Stimulated activated CD4-positive, alpha-beta T cell treated with anti-CD3 and anti-CD28 coated beads, Interleukin-12 subunit alpha, Interleukin-12 subunit beta, amount 100 ng/mL, for 4 hours (primary cell): ENCODE data around the gene PDE1C.

Source experiments
- DNase-seq: peaks from one replicate; pipeline ENCODE4 v3.0.0-alpha.2; 2020

PDE1C gene

DNA sequence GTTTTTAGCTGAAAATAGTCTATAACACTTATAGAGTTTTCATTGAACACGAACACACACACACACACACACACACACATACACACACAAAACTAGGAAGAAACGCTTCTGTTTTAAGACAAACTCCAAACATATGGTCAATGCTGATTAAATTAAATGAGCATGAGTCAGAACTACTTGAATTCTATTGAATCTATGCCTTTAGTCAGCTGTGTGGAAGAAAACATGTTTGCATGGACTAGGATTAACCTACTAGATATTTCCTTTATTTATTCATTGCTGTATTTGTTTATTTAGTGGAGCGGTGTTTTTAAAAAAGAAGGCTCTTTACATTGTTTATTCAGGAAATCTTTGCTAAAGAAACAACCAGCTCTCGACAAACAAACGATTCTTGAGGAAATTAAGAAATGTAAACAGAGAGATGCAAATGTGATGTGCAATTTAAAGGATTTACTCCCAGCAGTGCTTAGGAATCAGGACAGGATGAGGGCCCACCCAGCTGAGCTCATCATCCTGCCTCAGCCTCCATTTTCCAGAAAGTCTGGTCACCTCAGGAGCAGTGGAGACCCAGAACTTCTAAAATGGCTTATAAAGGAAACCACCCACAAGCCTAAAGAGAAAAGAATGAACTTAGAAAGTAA, 83.2 kb downstream of the PDE1C start:
- no peak for DNase-seq

DNA sequence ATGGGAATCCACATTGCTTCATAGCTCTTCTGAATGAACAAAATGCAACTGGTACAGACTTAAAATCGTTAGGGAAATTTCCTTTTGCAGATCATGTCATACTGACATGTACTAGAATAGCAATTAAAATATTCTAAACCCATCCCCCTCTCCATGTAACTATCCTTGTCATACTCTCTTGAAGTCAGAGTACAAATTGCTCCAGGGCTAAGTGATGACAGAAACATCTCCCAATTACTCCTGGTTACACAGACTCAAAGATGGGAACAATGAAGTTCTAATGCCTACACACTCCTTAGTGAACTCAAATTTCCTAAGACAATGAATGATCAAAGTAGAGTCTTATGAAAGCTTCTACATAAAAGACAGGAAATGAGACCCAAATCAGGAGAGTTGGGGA, 87.2 kb downstream of the PDE1C start:
- no peak for DNase-seq

DNA sequence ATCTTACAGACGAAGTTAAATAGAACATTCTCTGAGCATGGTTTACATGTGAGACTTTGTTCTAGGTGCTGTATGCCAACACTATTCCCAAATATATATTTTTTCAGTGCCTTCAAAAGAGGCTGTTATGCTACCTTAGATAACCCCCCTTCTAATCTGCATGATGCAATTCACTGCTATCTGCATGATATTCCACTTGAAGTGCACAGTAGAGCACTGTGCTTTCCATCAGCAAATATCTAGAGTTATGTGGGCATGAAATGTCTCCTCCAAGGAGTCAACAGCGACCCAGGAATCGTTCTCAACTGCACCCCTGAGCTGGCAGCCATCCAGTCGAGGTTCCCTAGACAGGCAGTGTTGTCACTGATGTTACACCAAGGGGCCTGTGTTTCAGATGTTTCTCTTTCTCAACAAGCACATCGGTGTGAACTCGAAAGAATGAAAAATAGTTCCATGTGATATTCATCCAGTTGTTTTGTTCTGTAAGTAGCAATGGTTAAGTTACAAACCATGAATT, 88.3 kb downstream of the PDE1C start:
- DNase-seq: no peak

DNA sequence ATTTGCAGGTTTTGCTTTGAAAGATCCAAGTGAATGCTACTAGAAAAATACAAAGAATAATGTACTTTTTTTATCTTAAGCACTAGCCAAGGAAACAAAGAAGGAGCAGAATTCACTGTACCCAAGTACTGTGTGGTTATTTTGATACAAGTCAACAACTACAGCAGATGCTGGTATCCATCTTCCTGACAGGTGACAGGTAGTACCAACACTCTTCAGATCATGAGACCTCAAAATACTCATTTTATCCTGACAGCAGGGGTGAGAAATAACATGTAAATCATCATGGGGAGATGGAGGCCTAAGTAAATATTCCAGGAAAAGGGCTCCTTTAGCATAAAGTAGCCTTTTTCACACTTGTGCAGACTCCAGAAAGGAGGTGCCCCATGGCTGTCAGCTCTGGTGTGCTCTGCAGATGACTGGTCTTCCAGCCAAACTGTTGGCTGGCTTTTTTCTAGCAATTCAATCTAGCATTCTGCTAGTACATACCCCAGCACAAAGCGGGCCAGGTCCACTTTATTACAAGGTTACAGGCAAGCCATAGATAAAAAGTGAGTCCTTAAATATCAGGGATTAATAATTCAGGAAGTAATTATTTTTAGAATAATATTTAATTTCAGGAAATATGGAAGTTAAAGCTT, 90.4 kb downstream of the PDE1C start:
- DNase-seq: no peak

DNA sequence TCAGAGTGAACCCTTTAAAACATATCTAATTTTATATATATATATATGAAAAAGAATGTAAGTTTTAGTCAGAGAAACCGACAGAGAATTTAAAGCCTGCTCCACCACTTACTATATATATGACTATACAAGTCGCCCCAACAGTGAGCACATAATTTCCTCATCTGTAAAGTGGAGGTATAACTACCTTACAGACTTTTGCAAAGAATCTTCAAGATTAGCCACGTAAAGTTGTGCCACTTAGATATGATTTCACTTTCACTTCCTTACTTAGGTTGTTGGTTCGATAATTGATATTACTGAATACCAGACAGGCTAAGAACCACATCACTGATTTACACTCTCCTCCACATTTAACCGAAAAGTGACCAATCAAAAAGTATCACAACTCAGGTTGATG, 94.7 kb downstream of the PDE1C start:
- DNase-seq: no peak

DNA sequence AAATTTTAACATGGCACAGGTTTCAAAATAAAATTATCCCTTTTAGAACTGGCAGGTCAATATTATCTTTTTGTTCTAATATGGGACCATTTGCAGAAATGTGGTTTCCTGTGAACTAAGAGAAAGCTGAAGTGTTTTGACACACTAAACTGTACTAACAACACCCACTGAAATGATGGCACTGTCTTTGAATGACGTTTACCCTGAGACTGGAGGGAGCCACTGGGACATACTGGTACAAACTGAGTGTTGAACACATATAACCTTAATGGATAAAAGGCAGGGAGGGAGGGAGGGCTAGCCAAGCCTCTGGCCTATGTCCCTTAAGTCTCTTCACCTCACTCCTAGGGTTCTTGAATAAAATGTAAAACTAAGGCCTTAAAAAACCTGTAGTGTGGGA, 95.9 kb downstream of the PDE1C start:
- no peak for DNase-seq

DNA sequence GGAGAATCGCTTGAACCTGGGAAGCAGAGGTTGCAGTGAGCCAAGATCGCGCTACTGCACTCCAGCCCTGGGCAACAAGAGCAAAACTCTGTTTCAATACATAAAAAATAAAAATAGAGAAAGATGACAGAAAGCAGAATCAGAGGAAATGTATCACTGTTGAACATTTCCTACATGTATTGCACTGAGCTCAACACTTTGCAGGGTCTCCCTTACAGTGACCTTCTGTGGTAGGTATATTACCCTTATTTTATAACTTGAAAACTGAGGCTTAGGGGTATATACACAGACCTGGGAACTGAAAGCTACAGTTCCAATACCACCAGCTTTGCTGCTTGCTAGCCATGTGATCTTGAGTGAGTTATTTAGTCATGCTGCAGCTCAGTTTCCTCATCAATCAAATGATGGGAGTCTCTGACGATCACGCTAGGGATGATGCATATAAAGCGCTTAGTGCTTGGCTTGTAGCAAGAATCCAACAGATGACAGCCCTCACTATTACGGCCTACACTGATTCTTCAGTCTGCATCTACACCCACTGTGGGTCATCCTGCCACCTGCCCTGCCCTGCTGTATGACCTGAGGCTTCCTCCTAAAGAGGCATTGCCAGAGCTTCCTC, 99.0 kb downstream of the PDE1C start:
- DNase-seq: no peak

DNA sequence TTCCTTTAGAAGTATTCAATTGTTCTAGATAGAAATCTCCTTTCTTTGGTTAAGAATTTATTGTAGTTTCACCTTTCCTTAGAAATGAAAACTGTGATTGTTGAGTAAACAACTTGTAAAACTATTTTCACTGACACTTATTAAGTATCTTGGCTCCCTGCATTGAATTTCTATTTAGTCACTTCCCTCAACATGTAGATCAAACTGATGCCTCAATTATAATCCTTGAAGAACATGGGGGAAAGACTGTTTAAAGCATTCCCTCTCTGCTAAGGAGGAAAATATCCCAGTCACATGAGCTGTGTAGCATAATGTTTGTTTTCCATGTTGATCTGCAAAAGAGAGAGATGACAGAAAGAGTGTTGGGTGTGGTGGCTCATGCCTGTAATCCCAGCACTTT, 99.7 kb downstream of the PDE1C start:
- no peak for DNase-seq

DNA sequence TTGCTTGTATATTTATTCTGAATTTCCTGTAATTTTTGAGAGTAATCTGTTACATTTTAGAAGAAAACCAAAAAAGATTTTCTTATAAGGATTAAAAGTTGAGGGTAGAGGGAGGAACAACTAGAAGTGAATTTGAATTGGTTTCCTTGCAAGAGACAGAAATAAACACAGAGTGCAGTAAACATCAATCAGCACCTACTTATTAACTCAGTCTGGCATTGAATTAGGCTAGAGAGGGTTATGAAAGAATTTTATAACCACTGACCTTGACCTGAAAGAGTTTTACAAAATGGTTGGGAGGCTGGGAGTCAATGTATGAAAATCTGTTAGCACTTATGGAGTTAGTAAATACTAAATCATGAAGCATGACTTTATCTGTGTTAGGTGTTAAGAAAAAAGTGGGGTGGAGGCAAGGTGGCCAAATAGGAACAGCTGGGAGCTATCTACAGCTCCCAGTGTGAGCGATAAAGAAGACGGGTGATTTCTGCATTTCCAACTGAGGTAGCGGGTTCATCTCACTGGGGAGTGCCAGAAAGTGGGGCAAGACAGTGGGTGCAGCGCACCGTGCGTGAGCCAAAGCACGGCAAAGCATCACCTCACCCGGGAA, 106.5 kb downstream of the PDE1C start:
- no peak for DNase-seq

DNA sequence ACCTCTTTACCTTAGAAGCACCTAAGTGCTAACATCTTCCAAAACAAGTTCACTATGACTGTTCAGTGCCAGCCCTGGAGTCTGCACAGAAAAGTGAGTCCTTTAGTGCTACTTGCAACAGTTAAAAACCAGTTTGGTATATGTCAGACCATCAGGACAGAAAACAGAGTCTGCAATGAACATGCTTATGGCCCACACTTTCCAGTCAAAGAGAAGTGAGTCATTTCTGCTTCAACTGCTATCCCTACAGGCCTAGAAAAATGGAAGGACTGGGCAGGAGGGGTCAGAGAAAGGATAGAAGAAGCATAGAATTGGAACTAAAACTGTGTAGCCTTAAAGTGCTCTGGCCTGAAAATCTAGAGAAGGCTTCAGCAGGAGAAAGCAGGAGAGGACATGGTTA, 108.0 kb downstream of the PDE1C start:
- DNase-seq: no peak

DNA sequence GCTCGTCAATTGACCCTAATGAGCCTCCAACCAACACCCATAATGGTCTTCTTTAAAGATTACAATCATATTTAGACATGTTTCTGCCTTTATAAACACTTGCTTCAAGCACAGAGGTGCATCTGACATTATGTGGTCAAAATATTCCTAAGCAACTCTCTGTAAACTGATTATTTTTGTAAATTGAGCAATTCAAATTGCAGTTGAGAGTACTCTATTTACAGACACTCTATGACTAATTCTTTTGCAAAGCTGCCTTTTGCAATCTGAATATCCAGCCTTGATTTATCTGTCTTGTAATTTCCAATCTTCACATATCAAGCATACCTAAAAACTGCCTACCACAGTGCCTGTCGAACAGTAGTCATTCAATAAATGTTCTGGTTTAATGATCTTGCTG, 112.0 kb downstream of the PDE1C start:
- no peak for DNase-seq

DNA sequence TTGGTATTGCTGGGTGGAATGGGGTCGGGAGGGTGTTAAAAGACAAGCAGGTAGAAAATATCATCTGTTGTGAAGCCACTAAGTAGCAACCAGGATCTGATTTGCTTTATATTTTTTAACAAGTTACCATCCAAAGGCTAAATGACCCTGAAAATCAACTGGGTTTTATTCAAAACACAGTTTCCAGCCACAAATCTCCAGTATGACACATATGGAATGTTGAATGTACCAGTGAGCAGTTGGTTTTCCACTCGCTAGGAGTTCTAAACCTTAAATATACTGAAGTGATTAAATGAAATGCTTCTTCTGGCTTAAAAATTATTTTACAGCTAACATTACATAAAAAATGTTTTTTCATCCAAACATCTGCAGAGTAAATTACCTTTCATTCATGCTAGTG, 112.5 kb downstream of the PDE1C start:
- DNase-seq: no peak

DNA sequence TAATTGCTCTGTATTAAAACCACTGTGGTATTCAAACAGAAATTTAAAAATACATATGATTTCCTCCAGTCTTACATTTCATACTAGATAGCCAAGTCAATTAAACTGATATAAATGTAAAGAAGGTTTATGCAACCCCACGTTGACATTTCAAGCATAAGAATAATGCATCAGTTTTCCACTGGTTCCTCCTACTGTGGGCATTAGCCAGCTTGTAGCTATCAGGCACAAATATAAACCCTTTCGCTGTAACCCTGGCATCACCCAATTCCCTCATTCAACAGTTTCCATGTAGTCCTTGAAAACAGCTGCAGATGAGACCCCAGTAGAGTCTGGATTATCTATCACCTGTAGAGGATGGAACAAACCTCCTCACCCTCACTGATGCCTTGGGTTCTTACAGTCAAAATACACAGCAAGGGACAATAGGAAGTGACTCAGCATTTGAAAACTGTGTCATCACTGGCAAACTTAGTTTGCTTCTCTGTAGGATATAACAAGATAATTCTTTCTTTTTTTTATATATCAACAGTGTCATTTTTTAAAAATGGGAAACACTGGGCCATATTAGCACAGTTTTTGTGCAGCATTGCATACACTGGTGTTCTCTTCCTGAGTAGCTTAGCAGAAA, 113.0 kb downstream of the PDE1C start:
- DNase-seq: no peak

DNA sequence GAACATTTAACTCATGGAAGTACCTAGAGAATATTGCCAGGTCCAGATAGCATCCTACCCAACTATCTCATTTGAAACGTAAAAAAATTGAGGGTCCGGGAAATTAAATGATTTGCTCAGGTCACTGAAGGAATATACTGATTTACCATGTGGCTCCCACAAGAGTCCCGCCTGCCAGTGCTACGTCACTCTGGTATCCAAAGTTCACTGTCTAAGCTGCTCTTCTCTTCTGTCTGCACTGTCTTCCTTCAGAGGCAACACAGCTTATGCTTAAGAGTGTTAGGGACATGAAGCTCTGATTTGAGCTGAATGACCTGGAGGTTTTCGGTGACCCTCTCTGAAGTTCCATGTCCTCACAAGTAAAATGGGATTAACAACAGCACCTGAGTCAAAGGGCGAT, 114.6 kb downstream of the PDE1C start:
- no peak for DNase-seq

DNA sequence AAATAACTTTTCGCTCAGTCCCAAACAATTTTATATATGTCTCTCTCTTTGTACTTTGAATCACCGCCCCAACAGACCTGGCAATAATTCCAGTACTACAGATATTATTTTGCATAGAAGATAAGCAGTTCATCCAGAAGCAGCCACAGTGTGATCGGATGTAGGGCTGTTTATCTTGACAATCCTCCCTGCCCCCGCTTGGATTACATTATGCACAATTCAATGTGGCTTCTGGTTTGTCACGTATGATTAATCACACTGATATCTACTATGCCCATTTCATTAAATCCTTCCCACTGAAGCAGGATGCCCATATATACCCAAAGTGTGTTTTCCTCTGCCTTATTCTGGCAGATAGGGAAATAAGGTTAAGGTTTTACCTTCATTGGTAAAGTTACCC, 115.2 kb downstream of the PDE1C start:
- DNase-seq: no peak

DNA sequence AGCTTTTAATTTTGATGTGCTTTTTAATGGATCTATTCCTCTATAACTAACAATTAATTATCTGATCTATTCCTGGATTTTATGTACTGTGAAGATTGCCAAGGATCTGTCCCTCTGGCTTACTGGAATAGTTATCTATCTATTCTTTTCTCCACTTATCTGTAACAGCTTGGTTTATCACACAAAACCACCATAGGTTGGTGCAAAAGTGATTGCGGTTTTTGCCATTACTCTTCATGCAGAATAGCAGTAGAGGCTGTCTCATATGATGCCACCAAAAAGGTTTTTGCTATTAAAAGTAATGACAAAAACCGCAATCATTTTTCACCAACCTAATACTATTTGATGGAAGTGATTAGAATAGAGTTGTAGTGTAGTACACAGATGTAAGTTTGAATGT, 115.7 kb downstream of the PDE1C start:
- DNase-seq: no peak

DNA sequence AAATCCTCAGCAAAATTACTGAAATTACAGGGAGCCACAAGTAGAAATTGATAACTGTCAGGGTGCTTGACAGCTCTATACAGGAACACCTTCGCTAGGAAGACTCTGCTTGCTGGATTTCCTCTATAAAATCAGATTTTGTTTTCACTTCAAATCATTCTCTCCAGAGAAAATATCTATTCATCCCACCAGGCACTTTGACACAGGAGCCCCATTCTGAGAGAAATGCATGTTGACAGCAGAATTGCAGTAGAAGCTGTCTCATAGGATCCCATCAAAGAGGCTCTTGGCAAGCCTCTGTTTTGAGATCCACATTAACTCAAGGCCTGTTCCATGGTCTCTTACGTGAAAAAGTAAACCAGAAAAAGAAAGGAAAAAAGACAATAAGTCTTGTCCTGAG, 116.8 kb downstream of the PDE1C start:
- DNase-seq: no peak

DNA sequence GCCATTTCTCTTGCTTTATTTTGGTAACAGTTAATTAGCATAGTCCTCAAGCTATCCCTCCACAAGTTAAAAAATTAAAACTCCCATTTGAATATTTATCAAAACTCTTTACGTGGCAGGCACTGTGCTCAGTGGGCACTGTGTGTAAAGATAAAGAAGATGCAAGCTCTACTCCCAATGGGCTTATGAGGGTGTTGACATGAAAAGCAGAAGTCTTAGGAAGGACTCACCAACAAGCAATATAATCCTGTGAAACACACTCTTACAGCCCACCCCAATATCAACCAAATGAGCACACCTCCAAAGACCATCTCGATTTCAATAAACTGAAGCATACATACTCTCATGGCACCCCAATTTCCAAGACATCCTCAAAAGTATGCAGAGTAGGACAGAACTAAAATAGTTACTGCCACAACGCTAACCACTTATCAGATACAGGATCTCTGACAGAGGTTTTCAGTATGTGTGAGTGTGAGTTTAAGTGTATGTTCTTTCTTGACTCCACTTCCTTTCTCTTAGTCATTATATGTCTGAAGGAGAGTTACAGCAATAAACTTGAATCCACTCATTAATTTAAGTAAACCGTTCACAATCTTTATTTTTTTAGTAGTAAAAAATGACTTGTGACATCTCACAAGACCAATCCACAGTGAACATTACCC, 120.0 kb downstream of the PDE1C start:
- no peak for DNase-seq

DNA sequence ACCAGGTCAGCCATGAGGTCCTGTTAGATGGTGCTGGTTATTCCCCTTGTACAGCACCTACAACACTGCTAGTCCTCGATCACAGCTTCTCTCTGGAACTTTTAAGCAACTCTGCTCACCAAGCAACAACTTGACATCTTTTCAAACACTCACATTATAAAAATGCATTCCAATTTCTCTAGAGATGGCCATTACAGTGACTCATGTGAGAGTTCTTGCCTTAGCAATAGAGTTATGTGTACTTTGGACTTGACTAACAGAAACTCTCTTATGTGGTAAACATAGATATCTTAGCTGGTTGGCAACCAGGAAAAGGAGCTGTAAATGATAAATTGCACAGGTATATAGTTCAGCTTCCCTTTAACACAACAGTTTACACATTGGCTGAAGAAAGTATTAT, 122.2 kb downstream of the PDE1C start:
- DNase-seq: no peak

DNA sequence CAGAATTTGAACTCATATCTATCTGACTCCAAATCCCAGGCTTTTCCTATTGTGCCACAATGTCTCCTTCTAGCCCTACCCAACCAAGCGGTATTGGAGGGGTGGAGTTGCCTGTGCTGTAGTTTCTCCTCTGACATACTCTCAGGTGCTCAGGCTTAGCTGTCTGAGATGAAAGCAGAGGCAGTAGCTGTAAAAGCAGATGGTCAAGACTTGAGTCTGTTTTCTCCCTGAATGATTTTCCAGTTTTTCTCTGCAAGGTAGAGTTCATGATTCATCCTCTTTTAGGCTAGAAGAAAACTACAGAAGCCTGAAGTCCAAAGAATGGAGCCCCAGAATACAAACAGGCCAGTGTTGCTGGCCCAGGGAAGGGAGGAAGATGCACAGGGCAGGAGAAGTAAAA, 130.0 kb downstream of the PDE1C start:
- no peak for DNase-seq

DNA sequence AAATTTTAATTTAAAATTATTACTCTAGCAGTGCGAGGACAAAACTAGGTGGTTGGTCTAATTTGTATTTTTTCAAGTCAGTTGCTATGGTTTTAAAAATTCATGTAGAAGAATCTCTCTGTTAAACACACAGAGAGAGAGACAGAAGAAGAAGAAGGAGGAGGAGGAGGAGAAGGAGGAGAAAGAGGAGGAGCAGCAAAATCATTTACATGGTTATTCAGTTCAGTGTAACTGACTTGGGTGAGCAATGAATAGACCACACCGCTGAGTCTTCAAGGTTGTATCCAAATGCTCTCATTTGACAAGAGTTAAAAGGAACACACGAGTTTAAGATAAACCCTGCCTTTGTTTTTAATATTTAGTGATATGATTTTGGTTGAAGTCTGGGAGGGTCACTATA, 131.1 kb downstream of the PDE1C start:
- no peak for DNase-seq

DNA sequence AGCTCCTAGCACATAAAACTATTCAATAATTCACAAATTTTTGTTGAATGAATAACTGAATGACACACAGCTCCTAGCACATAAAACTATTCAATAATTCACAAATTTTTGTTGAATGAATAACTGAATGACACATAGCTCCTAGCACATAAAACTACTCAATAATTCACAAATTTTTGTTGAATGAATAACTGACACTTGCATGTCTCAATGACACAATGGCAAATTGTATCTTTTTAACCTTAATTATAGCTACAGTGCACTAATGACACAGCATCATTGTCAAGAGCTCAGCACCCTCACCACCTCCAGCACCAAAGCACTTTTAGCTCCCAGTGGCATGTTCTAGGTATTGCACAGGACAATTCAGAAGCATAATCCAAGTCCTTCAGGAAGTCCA, 131.6 kb downstream of the PDE1C start:
- no peak for DNase-seq

DNA sequence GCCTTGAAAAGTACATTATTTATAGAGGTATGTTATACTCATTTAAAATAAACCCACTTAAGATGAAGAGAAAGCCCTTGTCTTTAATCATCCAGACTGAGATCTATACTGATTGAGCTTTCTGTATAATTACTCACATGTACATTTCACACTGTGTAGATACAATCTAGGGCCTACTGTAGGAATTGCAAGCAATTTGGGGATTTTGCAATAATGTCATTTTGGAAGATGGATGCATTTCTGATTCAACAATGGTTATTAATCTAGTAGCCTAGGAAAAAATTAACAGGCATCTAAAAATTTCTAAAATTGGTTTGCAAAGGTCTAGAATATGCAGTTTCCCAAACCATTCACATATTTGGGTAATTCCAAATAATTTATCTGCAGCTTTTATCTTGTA, 132.2 kb downstream of the PDE1C start:
- no peak for DNase-seq
